IMR-90 (cell line): Measurements from ENCODE around the gene FGR. TPM values are rescaled to one million over a fixed set of nuclear protein-coding genes. Genes with fewer than 3 reads are reported as not detected.

Source experiments
- ATAC-seq: fragments of 200-7000 bp; cut with Tn5 transposase; 2 replicates; pipeline ENCODE4 v1.9.1; 2020; ENCODE audit warnings: low read depth, mild to moderate bottlenecking, moderate library complexity
- BruUV-seq: library from RNA; stranded (reverse); fragments of 400-500 nt; replicated peaks from 2 replicates; lab custom pipeline; 2021; lab: Mats Ljungman, UMichigan
- CTCF ChIA-PET: fragments of 300-600 bp; formaldehyde crosslinking; extraction: SDS; loops from one replicate; lab custom pipeline; 2021; ENCODE audit warnings: antibody characterized with exemption; lab: Yijun Ruan, JAX
- POLR2A ChIA-PET: fragments of 300-600 bp; sonication (Branson Sonifier 250); formaldehyde crosslinking; loops from one replicate; lab custom pipeline; 2022; ENCODE audit warnings: antibody characterized with exemption; ENCODE audit not compliant: unreplicated experiment; lab: Charles Lee
- DNase-seq: peaks from one replicate; pipeline ENCODE4 v3.0.0; 2013
- H2AFZ ChIP-seq: replicated peaks from 2 replicates; pipeline ENCODE3; 2013; ENCODE audit warnings: low read length, mild to moderate bottlenecking; ENCODE audit not compliant: poor library complexity
- H2AK5ac ChIP-seq: 2 replicates; pipeline ENCODE4 v1.6.1; 2013; ENCODE audit warnings: low read depth, low read length, inconsistent platforms
- H2AK9ac ChIP-seq: replicated peaks from 2 replicates; pipeline ENCODE3; 2013; ENCODE audit warnings: mild to moderate bottlenecking, low read depth, low read length, moderate library complexity; ENCODE audit not compliant: poor library complexity
- H2BK120ac ChIP-seq: 2 replicates; pipeline ENCODE4 v1.6.1; 2013; ENCODE audit warnings: low read depth, low read length, inconsistent platforms
- H2BK15ac ChIP-seq: 3 replicates; pipeline ENCODE4 v1.6.1; 2013; ENCODE audit warnings: low read depth, low read length, inconsistent platforms
- H2BK20ac ChIP-seq: 2 replicates; pipeline ENCODE4 v1.6.1; 2013; ENCODE audit warnings: low read depth, mild to moderate bottlenecking, inconsistent platforms, low read length, moderate library complexity
- H2BK5ac ChIP-seq: 2 replicates; pipeline ENCODE4 v1.6.1; 2013; ENCODE audit warnings: mild to moderate bottlenecking, low read depth, low read length, inconsistent platforms; ENCODE audit not compliant: poor library complexity, severe bottlenecking
- H3K14ac ChIP-seq: replicated peaks from 2 replicates; pipeline ENCODE4 v1.6.1; 2013; ENCODE audit warnings: low read depth, low read length, inconsistent platforms
- H3K18ac ChIP-seq: 2 replicates; pipeline ENCODE4 v1.6.1; 2013; ENCODE audit warnings: low read depth, low read length, control low read depth
- H3K23ac ChIP-seq: 2 replicates; pipeline ENCODE4 v1.6.1; 2013; ENCODE audit warnings: low read depth, low read length, inconsistent platforms
- H3K27ac ChIP-seq: 2 replicates; pipeline ENCODE4 v1.5.1; 2013; ENCODE audit warnings: mild to moderate bottlenecking, control low read depth, low read length; ENCODE audit not compliant: insufficient read depth
- H3K27me3 ChIP-seq: 2 replicates; pipeline ENCODE4 v1.6.1; 2013; ENCODE audit warnings: low read length; ENCODE audit not compliant: control insufficient read depth, insufficient read depth
- H3K36me3 ChIP-seq: 2 replicates; pipeline ENCODE4 v1.6.1; 2013; ENCODE audit warnings: low read length, mixed read lengths; ENCODE audit not compliant: control insufficient read depth, insufficient read depth
- H3K4ac ChIP-seq: 2 replicates; pipeline ENCODE4 v1.6.1; 2013; ENCODE audit warnings: low read depth, low read length, inconsistent platforms
- H3K4me1 ChIP-seq: 2 replicates; pipeline ENCODE4 v1.6.1; 2013; ENCODE audit warnings: low read length, mixed read lengths; ENCODE audit not compliant: control insufficient read depth, insufficient read depth
- H3K4me2 ChIP-seq: 2 replicates; pipeline ENCODE4 v1.6.1; 2013; ENCODE audit warnings: low read depth, mild to moderate bottlenecking, control low read depth, low read length, moderate library complexity
- H3K4me3 ChIP-seq: 2 replicates; pipeline ENCODE4 v1.5.1; 2013; ENCODE audit warnings: low read depth, mild to moderate bottlenecking, control low read depth, low read length, moderate library complexity; ENCODE audit not compliant: insufficient read depth
- H3K56ac ChIP-seq: 2 replicates; pipeline ENCODE4 v1.6.1; 2013; ENCODE audit warnings: low read length, inconsistent platforms; ENCODE audit not compliant: insufficient read depth; ENCODE audit errors: extremely low read depth
- H3K79me1 ChIP-seq, 2 experiments: 2 replicates each; pipeline ENCODE4 v1.6.1; 2013; ENCODE audit warnings: low read length in 2 of 2, inconsistent platforms in 1 of 2, low read depth in 1 of 2
- H3K9ac ChIP-seq: 2 replicates; pipeline ENCODE4 v1.6.1; 2013; ENCODE audit warnings: low read depth, low read length, control low read depth
- H3K9me1 ChIP-seq: 2 replicates; pipeline ENCODE4 v1.6.1; 2013; ENCODE audit warnings: low read length, inconsistent platforms; ENCODE audit not compliant: insufficient read depth
- H3K9me3 ChIP-seq: 2 replicates; pipeline ENCODE4 v1.6.1; 2013; ENCODE audit warnings: low read length; ENCODE audit not compliant: control insufficient read depth, insufficient read depth
- H4K20me1 ChIP-seq: 2 replicates; pipeline ENCODE4 v1.6.1; 2013; ENCODE audit warnings: low read length, inconsistent platforms; ENCODE audit not compliant: insufficient read depth
- H4K5ac ChIP-seq: 2 replicates; pipeline ENCODE4 v1.6.1; 2013; ENCODE audit warnings: mild to moderate bottlenecking, low read depth, low read length, control low read depth
- H4K8ac ChIP-seq, 2 experiments: 2 replicates each; pipeline ENCODE4 v1.6.1; 2013; ENCODE audit warnings: low read depth in 2 of 2, low read length in 2 of 2, control low read depth in 1 of 2, inconsistent platforms in 1 of 2
- H4K91ac ChIP-seq: 2 replicates; pipeline ENCODE4 v1.6.1; 2013; ENCODE audit warnings: low read depth, low read length, inconsistent platforms; ENCODE audit not compliant: insufficient read depth
- CEBPB ChIP-seq: IDR thresholded peaks from 2 replicates; pipeline ENCODE4 v1.6.1; 2012; ENCODE audit warnings: low read depth, low read length, improper control_type of control experiment
- CHD1 ChIP-seq: IDR thresholded peaks from 2 replicates; pipeline ENCODE4 v1.6.1; 2012; ENCODE audit warnings: low read depth, low read length, improper control_type of control experiment
- FOS ChIP-seq: fragments of 150-350 bp; IDR thresholded peaks from 2 replicates; pipeline ENCODE4 v1.6.1; 2016; ENCODE audit warnings: low read depth, low read length
- MAZ ChIP-seq: IDR thresholded peaks from 2 replicates; pipeline ENCODE4 v1.6.1; 2012; ENCODE audit warnings: low read depth, mild to moderate bottlenecking, low read length, improper control_type of control experiment, moderate library complexity, borderline replicate concordance
- MXI1 ChIP-seq: IDR thresholded peaks from 2 replicates; pipeline ENCODE4 v1.6.1; 2012; ENCODE audit warnings: low read depth, mild to moderate bottlenecking, low read length, moderate library complexity, borderline replicate concordance
- POLR2A ChIP-seq: IDR thresholded peaks from 2 replicates; pipeline ENCODE4 v1.6.1; 2012; ENCODE audit warnings: mild to moderate bottlenecking, low read depth, low read length
- RAD21 ChIP-seq: IDR thresholded peaks from 2 replicates; pipeline ENCODE4 v1.6.1; 2012; ENCODE audit warnings: low read length, improper control_type of control experiment
- RFX5 ChIP-seq: IDR thresholded peaks from 2 replicates; pipeline ENCODE4 v1.8.0; 2012; ENCODE audit warnings: low read depth, mild to moderate bottlenecking, low read length, moderate library complexity
- SMC3 ChIP-seq: fragments of 150-350 bp; IDR thresholded peaks from 2 replicates; pipeline ENCODE4 v1.6.1; 2016; ENCODE audit warnings: low read depth, mild to moderate bottlenecking, antibody characterized with exemption, low read length, moderate library complexity
- WGBS, 2 experiments: methylation state at CpG; one replicate each; pipeline versions ENCODE4 v1.1.5 to v1.1.7; 2013; ENCODE audit warnings: missing lambda C conversion rate in 2 of 2; ENCODE audit not compliant: insufficient read length in 1 of 2; ENCODE audit errors: extremely low coverage in 2 of 2; 5-methylcytosine and 5-hydroxymethylcytosine counted together
- dilution Hi-C: fragments of 300-500 bp; cut with HindIII; formaldehyde crosslinking; loops from one replicate; pipeline ENCODE4 v1.14.3; 2018; ENCODE audit warnings: low sequenced_read_pairs; ENCODE audit not compliant: unreplicated experiment
- in situ Hi-C: fragments of 300-500 bp; cut with MboI; formaldehyde crosslinking; loops from 3 replicates; pipeline ENCODE4 v1.14.3; 2019; ENCODE audit warnings: low sequenced_read_pairs, inconsistent platforms, mixed read lengths
- intact Hi-C: fragments of 100-400 bp; cut with micrococcal nuclease; formaldehyde crosslinking; loops from 2 replicates; pipeline ENCODE4 v1.10.0; 2022
- polyA plus RNA-seq, 3 experiments: library from polyadenylated mRNA; depleted of rRNA; stranded (reverse); fragments of >200 nt; gene quantifications; 2 replicates each; pipeline ENCODE4 v1.2.3, GENCODE V29; 2012; ENCODE audit warnings: low replicate concordance in 1 of 3
- total RNA-seq: library from RNA; depleted of rRNA; stranded (reverse); fragments of >200 nt; gene quantifications from 2 replicates; pipeline ENCODE4 v1.2.3, GENCODE V29; 2012
- TF ChIP-seq, protein P1 (sequence below): conservative IDR thresholded peaks from 2 replicates; pipeline ENCODE4 v1.5.1; 2012; ENCODE audit warnings: mild to moderate bottlenecking, low read depth, low read length, improper control_type of control experiment

The FGR gene
- total and polyA plus RNA-seq, 2 of the 4 experiments (the other 2 are of a cell fraction) = not detected

DNA sequence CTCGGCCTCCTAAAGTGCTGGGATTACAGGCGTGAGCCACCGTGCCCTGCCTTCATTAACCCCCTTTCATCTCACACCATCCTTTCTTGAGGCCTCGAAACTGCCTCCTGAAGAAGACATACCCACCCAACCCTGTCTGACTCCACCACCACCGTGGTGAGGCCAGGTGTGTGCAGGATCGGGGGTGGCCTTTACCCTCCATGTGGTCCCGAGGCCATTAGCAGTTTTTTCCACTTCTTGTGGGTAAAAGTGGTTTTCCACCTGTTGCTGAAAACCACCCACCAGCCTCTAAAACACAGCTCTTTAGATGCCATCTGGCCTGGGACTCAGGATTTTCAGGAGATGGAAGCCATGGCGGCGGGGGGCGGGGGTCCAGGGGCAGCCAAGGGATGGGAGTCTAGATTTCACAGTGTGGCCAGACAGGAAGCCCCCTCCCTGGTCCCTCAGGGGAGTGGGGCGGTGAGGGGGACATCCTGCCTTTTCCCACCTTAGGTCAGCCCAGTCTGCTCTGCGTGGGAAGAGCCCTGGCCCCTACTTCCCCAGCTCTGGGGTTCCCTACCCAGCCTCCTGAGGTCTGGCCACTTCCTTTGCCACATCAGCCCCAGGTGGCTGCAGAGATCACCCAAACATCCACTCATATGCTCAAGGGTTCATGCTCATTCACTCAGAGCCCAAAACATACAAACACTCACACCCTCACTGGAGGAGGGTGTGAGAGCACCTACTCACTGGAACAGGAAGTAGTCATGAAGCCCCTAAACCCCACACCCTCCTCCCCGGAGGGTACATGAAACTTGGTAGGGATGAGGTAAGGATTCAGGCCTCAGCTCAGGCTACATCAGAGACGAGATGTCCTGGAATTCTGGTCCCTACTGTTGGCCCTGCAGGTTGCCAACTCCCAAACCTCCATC lies 2.3 kb downstream of the FGR start:
- Histone ChIP-seq H2AFZ (no peak overlapping the region), H3K14ac (no peak overlapping the region), H3K18ac (no peak overlapping the region), H4K91ac (no peak overlapping the region), H2AK5ac (peak overlapping the region; percentile 23; the same call in 1 of the 2 replicates), H2AK9ac (no peak overlapping the region), H2BK20ac (no peak overlapping the region), H2BK5ac (no peak overlapping the region), H3K4me3 (no peak overlapping the region), H4K20me1 (no peaks in the 10 kb centered on the region), H4K8ac (no peak overlapping the region), H3K4me2 (no peak overlapping the region), H4K5ac (no peak overlapping the region), H3K56ac (no peak overlapping the region), H3K9me3 (no peaks in the 10 kb centered on the region), H3K36me3 (no peaks in the 10 kb centered on the region), H3K4ac (no peak overlapping the region), H3K4me1 (no peaks in the 10 kb centered on the region), H3K9ac (no peak overlapping the region), H2BK15ac (no peak overlapping the region), H3K27me3 (peaks cover 63% of the 10 kb centered on the region), H3K9me1 (no peaks in the 10 kb centered on the region), H3K79me1 (no peaks in the 10 kb centered on the region), H2BK120ac (no peak overlapping the region), H3K23ac (0 out of 2 replicates have a peak overlapping the region, but pooled peaks have one; percentile 51), H3K27ac (no peak overlapping the region)
- WGBS, 2 experiments = 83% methylated on average over 2 of the region's 14 CpGs; no CpG with 5 or more reads in 1 of the 2 experiments
- BruUV-seq = no TSS peak
- CTCF ChIA-PET = interaction anchor here (0.6 kb wide), 1 partner anchor 956 kb away, joined by 4 read pairs; no protein-coding TSS in a partner anchor
- ATAC-seq (no peak), DNase-seq (no peak)
- intact Hi-C loops = no loop called here
- POLR2A ChIA-PET = no interaction called here
- in situ Hi-C loops = no loop called here
- no peak for TF ChIP-seq CEBPB
- TF ChIP-seq RFX5 = no peak
- no peak for TF ChIP-seq MXI1
- TF ChIP-seq MAZ = no peak
- no peak for TF ChIP-seq FOS
- TF ChIP-seq CHD1 = no peak
- TF ChIP-seq, protein P1, sequence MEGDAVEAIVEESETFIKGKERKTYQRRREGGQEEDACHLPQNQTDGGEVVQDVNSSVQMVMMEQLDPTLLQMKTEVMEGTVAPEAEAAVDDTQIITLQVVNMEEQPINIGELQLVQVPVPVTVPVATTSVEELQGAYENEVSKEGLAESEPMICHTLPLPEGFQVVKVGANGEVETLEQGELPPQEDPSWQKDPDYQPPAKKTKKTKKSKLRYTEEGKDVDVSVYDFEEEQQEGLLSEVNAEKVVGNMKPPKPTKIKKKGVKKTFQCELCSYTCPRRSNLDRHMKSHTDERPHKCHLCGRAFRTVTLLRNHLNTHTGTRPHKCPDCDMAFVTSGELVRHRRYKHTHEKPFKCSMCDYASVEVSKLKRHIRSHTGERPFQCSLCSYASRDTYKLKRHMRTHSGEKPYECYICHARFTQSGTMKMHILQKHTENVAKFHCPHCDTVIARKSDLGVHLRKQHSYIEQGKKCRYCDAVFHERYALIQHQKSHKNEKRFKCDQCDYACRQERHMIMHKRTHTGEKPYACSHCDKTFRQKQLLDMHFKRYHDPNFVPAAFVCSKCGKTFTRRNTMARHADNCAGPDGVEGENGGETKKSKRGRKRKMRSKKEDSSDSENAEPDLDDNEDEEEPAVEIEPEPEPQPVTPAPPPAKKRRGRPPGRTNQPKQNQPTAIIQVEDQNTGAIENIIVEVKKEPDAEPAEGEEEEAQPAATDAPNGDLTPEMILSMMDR = no peak
- no peak for TF ChIP-seq POLR2A
- no peak for TF ChIP-seq SMC3
- TF ChIP-seq RAD21 = no peak
- dilution Hi-C loops = no loop called here
